Epithelial cell of proximal tubule (primary cell): ENCODE data around the gene DPYD. TPM values are rescaled to one million over a fixed set of nuclear protein-coding genes. Genes with fewer than 3 reads are reported as not detected.

Source experiments
- DNase-seq: peaks from one replicate; pipeline ENCODE4 v3.0.0-alpha.2; 2011; ENCODE audit warnings: low read depth
- H3K4me3 ChIP-seq: 2 replicates; pipeline ENCODE4 v1.5.1; 2011; ENCODE audit warnings: low read depth, mild to moderate bottlenecking, low read length
- total RNA-seq: library from RNA; depleted of rRNA; stranded (reverse); fragments of >200 nt; gene quantifications from 2 replicates; pipeline ENCODE4 v1.2.3, GENCODE V29; 2015
- TF ChIP-seq, protein P1 (sequence below): conservative IDR thresholded peaks from 2 replicates; pipeline ENCODE4 v1.5.1; 2012; ENCODE audit warnings: low read depth, mild to moderate bottlenecking, low read length

Gene DPYD
- total RNA-seq, 1 donor from 2014 or later, result 5.1 TPM

DNA sequence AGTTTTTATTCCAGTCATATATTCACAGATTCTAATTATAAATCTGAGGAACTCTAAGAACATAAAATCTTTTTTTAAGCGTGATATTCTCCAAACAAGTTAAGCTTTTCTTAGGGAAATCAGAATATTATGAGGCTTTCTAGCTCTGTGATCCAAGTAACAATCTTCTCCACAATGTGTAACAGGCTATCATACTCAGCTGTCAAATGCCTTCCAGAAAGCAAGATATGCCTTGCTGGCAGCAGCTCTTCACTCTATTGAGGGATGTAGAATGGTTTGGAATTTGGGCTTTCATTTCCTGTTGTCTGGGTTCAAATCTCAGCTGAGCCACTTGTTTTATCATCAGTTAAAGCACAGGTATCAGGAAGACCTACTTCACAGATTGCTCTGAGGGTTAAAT is 752.8 kb downstream of the DPYD start:
- TF ChIP-seq, protein P1, sequence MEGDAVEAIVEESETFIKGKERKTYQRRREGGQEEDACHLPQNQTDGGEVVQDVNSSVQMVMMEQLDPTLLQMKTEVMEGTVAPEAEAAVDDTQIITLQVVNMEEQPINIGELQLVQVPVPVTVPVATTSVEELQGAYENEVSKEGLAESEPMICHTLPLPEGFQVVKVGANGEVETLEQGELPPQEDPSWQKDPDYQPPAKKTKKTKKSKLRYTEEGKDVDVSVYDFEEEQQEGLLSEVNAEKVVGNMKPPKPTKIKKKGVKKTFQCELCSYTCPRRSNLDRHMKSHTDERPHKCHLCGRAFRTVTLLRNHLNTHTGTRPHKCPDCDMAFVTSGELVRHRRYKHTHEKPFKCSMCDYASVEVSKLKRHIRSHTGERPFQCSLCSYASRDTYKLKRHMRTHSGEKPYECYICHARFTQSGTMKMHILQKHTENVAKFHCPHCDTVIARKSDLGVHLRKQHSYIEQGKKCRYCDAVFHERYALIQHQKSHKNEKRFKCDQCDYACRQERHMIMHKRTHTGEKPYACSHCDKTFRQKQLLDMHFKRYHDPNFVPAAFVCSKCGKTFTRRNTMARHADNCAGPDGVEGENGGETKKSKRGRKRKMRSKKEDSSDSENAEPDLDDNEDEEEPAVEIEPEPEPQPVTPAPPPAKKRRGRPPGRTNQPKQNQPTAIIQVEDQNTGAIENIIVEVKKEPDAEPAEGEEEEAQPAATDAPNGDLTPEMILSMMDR, result no peak
- no peak overlapping the region for H3K4me3 ChIP-seq
- no peak for DNase-seq

DNA sequence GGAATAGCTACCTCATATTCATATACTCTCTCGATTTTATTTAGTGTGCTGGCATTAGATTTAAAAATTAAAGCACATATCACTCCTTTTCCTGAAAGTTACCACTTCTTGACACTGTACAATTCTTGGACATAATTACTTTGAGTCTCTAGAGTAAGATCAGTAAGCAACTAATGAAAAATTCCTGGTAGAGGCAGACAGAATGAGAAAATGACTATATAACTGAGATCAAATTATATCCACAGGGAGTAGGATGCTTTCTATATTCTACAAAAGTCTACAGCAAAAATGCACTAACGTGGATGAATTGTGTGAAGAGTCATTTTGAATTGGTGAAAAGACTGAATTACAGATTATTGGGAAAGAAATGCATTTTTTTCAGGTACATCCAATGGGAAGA is 753.6 kb downstream of the DPYD start:
- TF ChIP-seq, protein P1, result no peak
- DNase-seq, result no peak
- no peak overlapping the region for H3K4me3 ChIP-seq

GRCh38 chr1:97166626-97167025 is 754.2 kb downstream of the DPYD start:
- no peak for DNase-seq
- no peak overlapping the region for H3K4me3 ChIP-seq
- TF ChIP-seq, protein P1, result no peak

- TF ChIP-seq, protein P1, result no peak
- DNase-seq, result no peak
Observed at GRCh38 chr1:97164276-97164639, 756.6 kb downstream of the DPYD start.

DNA sequence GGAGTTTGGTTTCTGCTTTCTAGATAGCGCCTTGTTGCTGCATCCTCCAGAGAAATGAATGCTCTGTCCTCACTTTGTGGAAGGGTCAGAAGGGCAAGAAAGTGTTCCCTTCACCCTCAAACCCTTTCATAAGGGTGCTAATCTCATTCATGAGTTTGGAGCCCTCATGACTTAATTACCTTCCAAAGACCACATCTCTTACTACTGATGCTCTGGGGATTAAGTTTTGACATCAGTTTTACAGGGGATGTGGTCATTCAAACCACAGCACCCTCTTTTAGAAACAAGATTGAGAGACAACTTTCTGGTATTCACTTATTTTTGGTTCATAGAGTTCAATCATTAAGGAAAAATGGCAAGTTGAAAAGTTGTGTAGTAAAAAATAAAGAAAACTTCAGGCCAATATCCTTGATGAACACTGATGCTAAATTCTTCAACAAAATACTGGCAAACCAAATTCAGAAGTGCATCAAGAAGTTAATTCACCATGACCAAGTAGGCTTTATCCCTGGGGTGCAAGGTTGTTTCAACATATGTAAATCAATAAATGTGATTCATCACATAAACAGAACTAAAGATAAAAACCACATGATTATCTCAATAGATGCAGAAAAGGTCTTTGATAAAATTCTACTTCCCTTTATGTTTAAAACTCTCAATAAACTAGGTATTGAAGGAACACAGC is 757.1 kb downstream of the DPYD start:
- no peak overlapping the region for H3K4me3 ChIP-seq
- TF ChIP-seq, protein P1, result no peak
- DNase-seq, result no peak

More at GRCh38 chr1:97164276-97164639, 756.6 kb downstream of the DPYD start:
- no peak overlapping the region for H3K4me3 ChIP-seq

DNA sequence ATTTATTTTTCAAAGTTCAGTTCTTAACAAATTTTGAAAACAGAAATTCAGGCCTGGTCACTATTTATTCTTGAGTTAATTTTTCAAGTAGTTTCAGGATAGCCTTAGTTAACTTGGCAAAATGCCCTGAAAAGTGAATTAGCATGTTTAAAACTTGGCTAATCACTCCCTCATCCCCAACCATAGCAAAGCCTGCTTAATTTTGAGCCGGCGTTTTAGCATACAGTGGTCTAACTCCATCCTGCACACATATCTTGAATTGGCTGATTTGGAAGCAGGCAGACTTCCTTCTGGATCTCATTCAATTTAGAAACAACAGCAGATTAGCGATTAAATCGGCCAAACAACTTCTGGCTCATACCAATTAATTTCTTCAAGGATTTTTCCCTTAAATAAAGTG is 760.0 kb downstream of the DPYD start:
- TF ChIP-seq, protein P1, result no peak
- DNase-seq, result no peak
- no peak overlapping the region for H3K4me3 ChIP-seq

- TF ChIP-seq, protein P1, result no peak
- DNase-seq, result no peak
- no peak overlapping the region for H3K4me3 ChIP-seq
Observed at GRCh38 chr1:97159342-97159741, 761.5 kb downstream of the DPYD start.
